Lung (tissue), 12 donors: ENCODE measurements around the gene TMEM131. TPM values are rescaled to one million over a fixed set of nuclear protein-coding genes. Genes with fewer than 3 reads are reported as not detected.

Experiments used
- ATAC-seq: fragments of 200-7000 bp; cut with Tn5 transposase; one replicate; pipeline ENCODE4 v1.9.1; 2020; ENCODE audit warnings: moderate number of reproducible peaks; ENCODE audit not compliant: insufficient read depth, low FRiP score
- DNase-seq, 3 donors: peaks; one replicate each; pipeline ENCODE4 v3.0.0-alpha.2; 2013 to 2017
- H3K27ac ChIP-seq, 2 donors: one replicate each; pipeline ENCODE4 v1.5.1; 2013; ENCODE audit warnings: mild to moderate bottlenecking in 2 of 2, moderate library complexity in 2 of 2, control low read depth in 1 of 2, inconsistent platforms in 1 of 2, low read depth in 1 of 2, low read length in 1 of 2
- H3K27me3 ChIP-seq, 3 donors: one replicate each; pipeline ENCODE4 v1.5.1; 2013; ENCODE audit warnings: low read length in 2 of 3; ENCODE audit not compliant: control insufficient read depth in 3 of 3, insufficient read depth in 3 of 3
- H3K36me3 ChIP-seq, 4 donors: one replicate each; pipeline ENCODE4 v1.5.1; 2013; ENCODE audit warnings: low read length in 4 of 4, mild to moderate bottlenecking in 1 of 4, moderate library complexity in 1 of 4; ENCODE audit not compliant: control insufficient read depth in 4 of 4, insufficient read depth in 4 of 4
- H3K4me1 ChIP-seq, 5 donors: one replicate each; pipeline ENCODE4 v1.5.1; 2013; ENCODE audit warnings: low read length in 5 of 5, mild to moderate bottlenecking in 2 of 5, moderate library complexity in 1 of 5; ENCODE audit not compliant: control insufficient read depth in 5 of 5, insufficient read depth in 5 of 5
- H3K4me3 ChIP-seq: one replicate; pipeline ENCODE4 v1.5.1; 2013; ENCODE audit warnings: mild to moderate bottlenecking, control low read depth, moderate library complexity
- H3K9ac ChIP-seq, 2 donors: one replicate each; pipeline ENCODE4 v1.5.1; 2013; ENCODE audit warnings: low read length in 2 of 2, control low read depth in 1 of 2; ENCODE audit not compliant: insufficient read depth in 1 of 2
- H3K9me3 ChIP-seq, 4 donors: one replicate each; pipeline ENCODE4 v1.5.1; 2013; ENCODE audit warnings: low read length in 3 of 4, mild to moderate bottlenecking in 1 of 4, moderate library complexity in 1 of 4; ENCODE audit not compliant: control insufficient read depth in 4 of 4, insufficient read depth in 3 of 4
- WGBS, 2 donors: extraction: QIAGEN DNeasy Blood & Tissue Kit; methylation state at CpG; one replicate each; pipeline ENCODE4 v1.1.7; 2013; 5-methylcytosine and 5-hydroxymethylcytosine counted together
- polyA plus RNA-seq, 2 donors: library from polyadenylated mRNA; stranded (reverse); fragments of 200-250 nt; gene quantifications; one replicate each; pipeline ENCODE4 v1.2.1, GENCODE V29; 2013
- total RNA-seq, 2 donors: library from RNA; depleted of rRNA in 1 of 2; stranded (reverse); fragments of >200 nt in 1 of 2; gene quantifications; one replicate each; pipeline ENCODE4 v1.2.1, GENCODE V29; 2014 to 2021
- TF ChIP-seq, protein P1 (sequence below): IDR thresholded peaks from 2 replicates; pipeline ENCODE4 v1.5.1; 2012; ENCODE audit warnings: mild to moderate bottlenecking; ENCODE audit errors: control extremely low read depth, extremely low read depth
- donor health status: control.
- donor health status: control.
- donor health status: Bipolar disorder and iron deficiency.
- donor health status: healthy.
- donor health status: DM: yes; HTN: yes; CAD: no.

The TMEM131 gene
- total and polyA plus RNA-seq, 4 donors, result 9.3 to 54.0 (median 23.7) TPM

- peaks cover 0 to 3% (median 2%) of the 10 kb centered on the region in 3 donors for H3K27me3 ChIP-seq
- TF ChIP-seq, protein P1, sequence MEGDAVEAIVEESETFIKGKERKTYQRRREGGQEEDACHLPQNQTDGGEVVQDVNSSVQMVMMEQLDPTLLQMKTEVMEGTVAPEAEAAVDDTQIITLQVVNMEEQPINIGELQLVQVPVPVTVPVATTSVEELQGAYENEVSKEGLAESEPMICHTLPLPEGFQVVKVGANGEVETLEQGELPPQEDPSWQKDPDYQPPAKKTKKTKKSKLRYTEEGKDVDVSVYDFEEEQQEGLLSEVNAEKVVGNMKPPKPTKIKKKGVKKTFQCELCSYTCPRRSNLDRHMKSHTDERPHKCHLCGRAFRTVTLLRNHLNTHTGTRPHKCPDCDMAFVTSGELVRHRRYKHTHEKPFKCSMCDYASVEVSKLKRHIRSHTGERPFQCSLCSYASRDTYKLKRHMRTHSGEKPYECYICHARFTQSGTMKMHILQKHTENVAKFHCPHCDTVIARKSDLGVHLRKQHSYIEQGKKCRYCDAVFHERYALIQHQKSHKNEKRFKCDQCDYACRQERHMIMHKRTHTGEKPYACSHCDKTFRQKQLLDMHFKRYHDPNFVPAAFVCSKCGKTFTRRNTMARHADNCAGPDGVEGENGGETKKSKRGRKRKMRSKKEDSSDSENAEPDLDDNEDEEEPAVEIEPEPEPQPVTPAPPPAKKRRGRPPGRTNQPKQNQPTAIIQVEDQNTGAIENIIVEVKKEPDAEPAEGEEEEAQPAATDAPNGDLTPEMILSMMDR, result no peak
- 59 to 87% methylated on average over 2 of the region's 2 CpGs for WGBS, 2 donors
- no peak overlapping the region for H3K27ac ChIP-seq
- no peak for DNase-seq
- H3K4me1 ChIP-seq, result peaks cover 0 to 6% (median 0%) of the 10 kb centered on the region in 5 donors
- no peak overlapping the region for H3K4me3 ChIP-seq
- ATAC-seq, result no peak
- H3K9me3 ChIP-seq, result peaks cover 0 to 2% (median 0%) of the 10 kb centered on the region in 4 donors
- no peaks in the 10 kb centered on the region for H3K36me3 ChIP-seq
- H3K9ac ChIP-seq, result no peak overlapping the region
Measured at GRCh38 chr2:98037206-98037605, 41.5 kb upstream of the TMEM131 start.

DNA sequence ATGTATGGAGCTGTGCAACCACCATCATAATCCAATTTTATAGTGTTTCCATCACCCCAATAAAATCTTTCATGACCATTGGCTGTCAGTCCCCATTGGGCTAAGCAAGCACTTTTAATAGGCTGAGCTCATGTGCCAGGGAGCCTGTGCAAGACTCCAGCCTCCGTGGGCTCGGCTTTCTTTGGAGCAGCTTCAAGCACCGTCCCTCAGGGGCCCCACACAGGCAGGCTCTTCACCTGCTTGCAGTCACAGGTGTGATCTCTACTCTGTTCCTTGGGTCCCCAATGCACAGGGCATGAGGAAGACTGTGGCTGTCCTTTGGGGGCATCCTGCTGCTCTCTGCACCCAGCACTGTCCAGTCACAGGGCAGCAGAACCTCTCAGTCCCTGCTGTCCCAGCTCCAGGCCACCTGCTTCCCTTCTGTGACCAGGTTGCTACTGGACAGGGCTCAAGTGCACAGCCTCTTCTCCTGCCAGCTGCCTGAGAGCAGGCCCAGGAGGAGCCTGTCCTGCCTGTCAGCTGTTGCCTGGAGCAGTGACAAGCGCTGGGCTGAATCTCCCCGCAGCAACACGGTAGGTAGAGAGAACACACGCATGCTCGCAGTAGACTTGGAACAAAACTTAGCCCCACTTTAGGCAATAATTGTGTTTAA lies 40.7 kb upstream of the TMEM131 start:
- no peak for DNase-seq
- no peak overlapping the region for H3K9ac ChIP-seq

GRCh38 chr2:98034745-98035144 lies 39.0 kb upstream of the TMEM131 start:
- H3K27me3 ChIP-seq, result peaks cover 0 to 3% (median 0%) of the 10 kb centered on the region in 3 donors
- no peak overlapping the region for H3K9ac ChIP-seq
- H3K36me3 ChIP-seq, result no peaks in the 10 kb centered on the region
- ATAC-seq, result no peak
- TF ChIP-seq, protein P1, result no peak
- 79 to 80% methylated on average over 14 of the region's 14 CpGs for WGBS, 2 donors
- H3K9me3 ChIP-seq, result peaks cover 0 to 2% (median 0%) of the 10 kb centered on the region in 4 donors
- no peak for DNase-seq
- H3K27ac ChIP-seq, result no peak overlapping the region
- peaks cover 0 to 6% (median 0%) of the 10 kb centered on the region in 5 donors for H3K4me1 ChIP-seq
- no peak overlapping the region for H3K4me3 ChIP-seq

More for the DNA sequence above, 40.7 kb upstream of the TMEM131 start:
- TF ChIP-seq, protein P1, result no peak
- WGBS, 2 donors, result 67 to 87% methylated on average over 8 of the region's 8 CpGs
- Histone ChIP-seq H3K27me3 (peaks cover 0 to 3% (median 2%) of the 10 kb centered on the region in 3 donors), H3K4me3 (no peak overlapping the region), H3K36me3 (no peaks in the 10 kb centered on the region), H3K27ac (no peak overlapping the region), H3K9me3 (peaks cover 0 to 2% (median 0%) of the 10 kb centered on the region in 4 donors), H3K4me1 (peaks cover 0 to 6% (median 0%) of the 10 kb centered on the region in 5 donors)
- ATAC-seq, result no peak
